Left hindlimb (tissue), 1 donor: ENCODE data around the gene REEP6.
"Not testable (repeated sequence)": the region's sequence is repeated elsewhere in the genome, so short reads cannot be mapped to it uniquely, and the experiment has no call there.

Source experiments
- DNase-seq: peaks from one replicate; pipeline ENCODE4 v3.0.0-alpha.2; 2018

The REEP6 gene

GRCh38 chr19:1526066-1526778 is 35.2 kb downstream of the REEP6 start:
- DNase-seq: no peak

DNA sequence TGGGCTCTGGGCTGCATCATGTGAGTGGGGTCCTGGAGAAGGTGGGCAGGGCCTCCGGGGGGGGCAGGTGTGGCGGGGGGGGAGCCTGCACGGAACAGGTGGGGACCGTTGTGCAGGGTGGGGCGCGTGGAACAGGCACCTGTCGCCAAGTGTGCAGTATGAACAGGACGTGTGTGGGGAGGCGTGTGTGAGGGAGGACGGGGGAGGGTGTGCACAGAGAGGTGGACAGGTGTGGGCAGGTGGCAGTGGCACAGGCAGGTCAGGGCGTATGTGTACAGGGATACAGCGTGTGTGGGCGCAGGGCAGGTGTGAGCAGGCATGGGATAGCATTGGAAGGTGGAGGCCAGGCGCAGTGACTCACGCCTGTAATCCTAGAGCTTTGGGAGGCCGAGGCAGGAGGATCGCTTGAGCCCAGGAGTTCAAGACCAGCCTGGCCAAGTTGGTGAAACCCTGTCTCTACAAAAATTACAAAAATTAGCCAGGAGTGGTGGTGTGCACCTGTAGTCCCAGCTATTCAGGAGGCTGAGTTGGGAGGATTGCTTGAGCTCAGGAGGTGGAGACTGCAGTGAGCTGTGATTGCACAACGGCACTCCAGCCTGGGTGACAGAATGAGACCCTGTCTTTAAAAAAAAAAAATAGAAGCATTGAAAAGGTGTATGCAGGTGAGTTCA is 36.1 kb downstream of the REEP6 start:
- DNase-seq: no peak

- DNase-seq: no peak
These were observed 36.8 kb downstream of the REEP6 start for GRCh38 chr19:1527650-1528309.

DNA sequence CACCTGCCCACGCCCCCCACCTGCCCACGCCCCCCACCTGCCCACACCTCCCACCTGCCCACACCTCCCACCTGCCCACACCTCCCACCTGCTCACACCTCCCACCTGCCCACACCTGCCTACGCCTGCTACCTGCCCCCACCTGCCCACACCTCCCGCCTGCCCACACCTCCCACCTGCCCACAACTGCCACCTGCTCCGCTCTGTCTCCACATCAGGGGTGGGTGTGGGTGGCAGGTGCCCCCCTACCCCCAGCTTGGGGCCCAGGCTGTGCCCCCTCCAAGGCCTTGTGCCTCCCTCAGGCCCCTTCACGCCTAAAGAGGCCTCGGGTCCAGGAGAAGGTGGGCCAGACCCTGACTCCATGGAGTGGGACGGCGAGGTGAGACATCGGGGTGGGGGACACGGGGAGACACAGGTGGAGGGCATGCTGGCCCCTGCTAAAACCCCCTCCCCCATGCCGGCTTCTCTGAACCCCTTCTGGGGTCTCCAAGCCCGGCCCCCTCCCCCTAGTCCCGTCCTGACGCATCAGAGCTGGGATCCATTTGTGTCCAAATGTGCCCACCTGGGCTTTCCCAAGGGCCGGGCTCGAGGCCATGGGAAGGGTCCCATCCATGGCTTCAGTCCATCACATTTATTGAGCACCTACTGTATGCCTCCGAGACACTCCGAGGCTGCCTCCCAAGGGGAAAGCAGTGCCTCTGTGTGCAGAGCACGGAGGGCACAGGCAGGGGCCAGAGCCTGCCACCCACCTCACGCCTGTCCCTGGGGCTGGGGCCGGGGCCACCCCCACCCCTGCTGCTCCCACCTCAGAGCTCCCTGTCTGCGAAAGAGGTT is 37.8 kb downstream of the REEP6 start:
- no peak for DNase-seq

GRCh38 chr19:1529430-1529816 is 38.4 kb downstream of the REEP6 start:
- no peak for DNase-seq

DNA sequence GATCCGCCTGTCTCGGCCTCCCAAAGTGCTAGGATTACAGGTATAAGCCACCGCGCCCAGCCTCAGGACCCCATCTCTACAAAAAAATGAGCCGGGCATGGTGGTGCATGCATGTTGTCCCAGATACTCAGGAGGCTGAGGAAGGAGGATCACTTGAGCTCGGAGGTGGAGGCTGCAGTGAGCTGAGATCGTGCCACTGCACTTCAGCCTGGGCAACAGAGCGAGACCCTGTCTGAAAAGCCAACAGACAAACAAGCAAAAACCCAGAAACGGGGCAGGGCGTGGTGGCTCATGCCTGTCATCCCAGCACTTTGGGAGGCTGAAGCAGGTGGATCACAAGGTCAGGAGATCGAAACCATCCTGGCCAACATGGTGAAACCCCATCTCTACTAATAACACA is 39.9 kb downstream of the REEP6 start:
- not testable (repeated sequence) for DNase-seq

DNA sequence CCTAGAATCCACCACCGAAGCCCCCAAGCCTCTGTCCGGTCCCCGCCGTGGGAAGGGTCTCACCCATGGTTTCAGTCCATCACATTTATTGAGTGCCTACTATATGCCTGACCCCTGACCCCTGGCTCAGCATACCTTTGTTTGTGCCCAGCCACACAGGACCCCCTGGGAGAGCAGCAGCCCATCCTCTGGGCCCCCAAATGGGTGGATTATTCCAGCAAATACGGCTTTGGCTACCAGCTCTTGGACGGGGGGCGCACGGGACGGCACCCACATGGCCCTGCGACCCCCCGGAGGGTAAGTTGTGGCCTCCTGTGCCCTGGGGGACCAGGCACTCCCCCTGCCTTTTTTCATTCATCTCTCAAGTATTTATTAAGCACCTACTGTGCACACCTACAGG is 40.6 kb downstream of the REEP6 start:
- no peak for DNase-seq

DNA sequence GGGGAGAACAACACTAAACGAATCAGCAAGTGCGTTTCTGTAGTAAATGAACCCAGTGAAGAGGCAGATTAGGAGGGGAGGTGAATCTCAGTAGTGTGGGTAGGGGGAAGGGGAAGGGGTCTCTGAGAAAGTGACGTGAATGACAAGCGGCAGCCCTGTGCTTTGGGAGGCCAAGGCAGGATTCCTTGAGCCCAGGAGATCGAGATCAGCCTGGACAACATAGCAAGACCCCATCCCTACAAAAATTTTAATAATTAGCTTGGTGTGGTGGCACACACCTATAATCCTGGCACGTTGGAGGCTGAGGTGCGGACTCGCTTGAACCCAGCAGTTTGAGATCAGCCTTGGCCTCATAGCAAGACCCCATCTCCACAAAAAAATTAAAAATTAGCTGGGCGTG is 41.0 kb downstream of the REEP6 start:
- no peak for DNase-seq

- no peak for DNase-seq
These were observed 42.6 kb downstream of the REEP6 start for GRCh38 chr19:1533510-1534150.

DNA sequence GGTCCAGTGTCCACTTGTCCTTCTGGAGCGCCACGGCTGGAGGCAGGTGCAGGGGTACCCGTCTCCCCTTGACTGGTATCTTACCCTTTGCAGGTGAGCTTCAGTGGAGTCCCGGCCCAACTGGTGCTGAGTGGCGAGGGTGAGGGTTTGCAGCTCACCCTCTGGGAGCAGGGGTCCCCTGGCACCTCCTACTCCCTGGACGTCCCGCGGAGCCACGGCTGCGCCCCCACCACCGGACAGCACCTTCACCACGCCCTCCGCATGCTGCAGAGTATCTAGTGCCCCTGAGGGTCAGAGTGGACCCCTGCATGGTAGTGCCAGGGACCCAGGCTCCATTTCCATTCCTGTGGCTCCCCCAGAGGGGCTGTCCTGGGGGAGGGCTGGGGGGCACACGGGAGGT is 44.0 kb downstream of the REEP6 start:
- DNase-seq: no peak

DNA sequence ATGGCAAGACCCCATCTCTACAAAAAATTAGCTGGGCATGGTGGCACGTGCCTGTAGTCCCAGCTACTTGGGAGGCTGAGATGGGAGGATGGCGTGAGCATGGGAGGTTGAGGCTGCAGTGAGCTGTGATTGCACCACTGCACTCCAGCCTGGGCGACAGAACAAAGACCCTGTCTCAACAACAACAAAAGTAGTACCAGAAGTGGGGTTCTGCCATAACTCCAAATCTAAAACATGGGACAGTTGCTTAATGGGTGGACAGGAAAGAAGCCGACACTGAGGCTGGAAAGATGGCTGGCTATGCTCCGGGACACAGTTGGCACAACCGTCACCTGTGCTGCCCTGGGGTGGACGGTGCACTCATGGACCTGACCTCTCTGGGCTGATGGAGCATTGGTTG is 44.7 kb downstream of the REEP6 start:
- DNase-seq: not testable (repeated sequence)

DNA sequence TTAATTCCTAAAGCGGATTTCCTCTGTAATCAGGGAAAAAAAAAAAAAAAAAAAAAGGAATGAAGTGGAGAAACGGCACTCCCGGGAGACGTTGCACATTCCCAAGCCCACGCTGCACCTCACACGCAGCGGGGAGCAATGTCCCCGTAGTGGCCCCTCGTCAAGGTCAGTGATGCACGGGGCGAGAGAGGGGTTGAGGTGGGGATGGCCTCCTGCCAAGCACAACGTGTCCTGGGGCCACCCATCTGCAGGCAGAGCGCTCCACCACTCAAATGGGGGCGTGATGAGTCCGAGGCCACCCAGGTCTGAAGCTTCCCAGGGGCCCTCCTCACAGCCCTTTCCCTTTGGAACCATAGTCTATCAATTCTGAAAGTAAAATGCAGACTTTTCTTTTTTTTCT is 48.0 kb downstream of the REEP6 start:
- no peak for DNase-seq

DNA sequence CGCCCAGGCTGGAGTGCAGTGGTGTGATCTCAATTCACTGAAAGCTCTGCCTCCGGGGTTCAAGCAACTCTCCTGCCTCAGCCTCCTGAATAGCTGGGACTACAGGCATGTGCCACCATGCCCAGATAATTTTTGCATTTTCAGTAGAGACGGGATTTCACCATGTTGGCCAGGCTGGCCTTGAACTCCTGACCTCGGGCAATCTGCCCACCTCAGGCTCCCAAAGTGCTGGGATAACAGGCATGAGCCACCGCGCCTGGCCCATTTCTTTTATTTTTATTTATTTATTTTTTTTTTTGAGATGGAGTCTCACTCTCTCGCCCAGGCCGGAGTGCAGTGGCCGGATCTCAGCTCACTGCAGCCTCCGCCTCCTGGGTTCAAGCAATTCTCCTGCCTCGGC is 48.8 kb downstream of the REEP6 start:
- not testable (repeated sequence) for DNase-seq

DNA sequence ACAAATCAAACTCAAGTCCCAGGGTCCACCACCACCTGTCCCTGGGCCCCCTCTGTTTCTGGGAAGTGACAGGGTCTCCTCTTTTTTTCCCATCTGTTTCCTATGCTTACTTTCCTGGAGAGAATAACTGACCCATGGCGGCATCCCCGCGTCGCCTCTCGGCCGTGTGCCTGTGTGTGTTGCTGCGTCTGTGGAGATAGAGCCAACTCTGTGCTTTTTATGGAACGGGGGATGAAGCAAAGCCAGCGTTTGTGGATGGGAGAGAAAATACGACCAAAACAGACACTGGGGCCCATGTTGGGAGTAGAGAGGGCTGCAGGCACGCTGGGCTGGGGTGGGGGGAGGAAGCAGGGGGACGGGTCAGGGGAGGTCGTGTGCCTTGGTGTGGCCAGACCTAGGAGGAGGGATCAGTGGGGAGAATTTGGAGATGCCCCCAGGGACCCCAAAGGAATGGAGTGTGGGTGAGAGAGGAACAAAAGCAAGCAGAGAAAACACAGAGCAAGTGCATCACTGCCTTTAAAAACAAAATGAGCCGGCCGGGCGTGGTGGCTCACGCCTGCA is 49.5 kb downstream of the REEP6 start:
- DNase-seq: peak; percentile 71
